Tibial artery (tissue), 4 donors: ENCODE results near the gene EVPLL.
"Not testable (repeated sequence)": the region's sequence is repeated elsewhere in the genome, so short reads cannot be mapped to it uniquely, and the experiment has no call there.

Experiments
- DNase-seq, 2 donors: peaks; one replicate each; pipeline ENCODE4 v3.0.0-alpha.2; 2019
- H3K27ac ChIP-seq, 2 donors: fragments of 200-600 bp; sonication (generic) in 1 of 2; 1 replicate in 1 of 2; 2 replicates in 1 of 2; pipeline ENCODE4 v1.5.1; 2018 to 2019; ENCODE audit warnings: mild to moderate bottlenecking in 1 of 2
- H3K27me3 ChIP-seq, 2 donors: fragments of 200-600 bp; sonication (generic) in 1 of 2; one replicate each; pipeline versions ENCODE4 v1.5.1 to v1.6.0; 2016 to 2019
- H3K36me3 ChIP-seq, 3 donors: fragments of 200-600 bp; sonication (generic) in 2 of 3; one replicate each; pipeline ENCODE4 v1.5.1; 2016 to 2019; ENCODE audit warnings: mild to moderate bottlenecking in 2 of 3
- H3K4me1 ChIP-seq, 4 donors: fragments of 200-600 bp; sonication (generic) in 2 of 4; 1 replicate in 3 of 4; 2 replicates in 1 of 4; pipeline ENCODE4 v1.5.1; 2016 to 2019
- H3K4me3 ChIP-seq, 2 donors: fragments of 200-600 bp; sonication (generic) in 1 of 2; 1 replicate in 1 of 2; 2 replicates in 1 of 2; pipeline ENCODE4 v1.5.1; 2018 to 2019; ENCODE audit warnings: mild to moderate bottlenecking in 2 of 2
- H3K9me3 ChIP-seq, 3 donors: fragments of 200-600 bp; sonication (generic) in 1 of 3; one replicate each; pipeline ENCODE4 v1.5.1; 2016 to 2019
- intact Hi-C: fragments of 100-400 bp; cut with DNase I; formaldehyde crosslinking; loops from one replicate; pipeline ENCODE4 v1.15.0; 2023; ENCODE audit warnings: low total_unique reads

The EVPLL gene

GRCh38 chr17:18401872-18402590 is 24.5 kb downstream of the EVPLL start:
- H3K27me3 ChIP-seq, intact Hi-C loops, DNase-seq: not testable (repeated sequence)

GRCh38 chr17:18403166-18403565 is 25.6 kb downstream of the EVPLL start:
- H3K36me3 ChIP-seq, H3K27ac ChIP-seq, intact Hi-C loops, H3K9me3 ChIP-seq, H3K4me3 ChIP-seq, H3K27me3 ChIP-seq, H3K4me1 ChIP-seq, DNase-seq: not testable (repeated sequence)

More at GRCh38 chr17:18401872-18402590, 24.5 kb downstream of the EVPLL start:
- not testable (repeated sequence) for H3K4me1 ChIP-seq, H3K9me3 ChIP-seq, H3K4me3 ChIP-seq, H3K36me3 ChIP-seq, H3K27ac ChIP-seq

GRCh38 chr17:18403604-18404003 is 26.0 kb downstream of the EVPLL start:
- not testable (repeated sequence) for H3K36me3 ChIP-seq, DNase-seq, H3K4me3 ChIP-seq

GRCh38 chr17:18408906-18409305 is 31.3 kb downstream of the EVPLL start:
- DNase-seq, H3K4me3 ChIP-seq, H3K4me1 ChIP-seq, H3K36me3 ChIP-seq, H3K27me3 ChIP-seq, intact Hi-C loops, H3K27ac ChIP-seq, H3K9me3 ChIP-seq: not testable (repeated sequence)

More at GRCh38 chr17:18403604-18404003, 26.0 kb downstream of the EVPLL start:
- intact Hi-C loops, H3K9me3 ChIP-seq, H3K27me3 ChIP-seq, H3K4me1 ChIP-seq, H3K27ac ChIP-seq: not testable (repeated sequence)

- H3K27ac ChIP-seq, intact Hi-C loops, H3K4me1 ChIP-seq, H3K4me3 ChIP-seq, H3K27me3 ChIP-seq, DNase-seq, H3K9me3 ChIP-seq, H3K36me3 ChIP-seq: not testable (repeated sequence)
Observed at GRCh38 chr17:18409321-18409720, 31.7 kb downstream of the EVPLL start.

- H3K4me1 ChIP-seq, H3K9me3 ChIP-seq, H3K27ac ChIP-seq, H3K36me3 ChIP-seq, H3K27me3 ChIP-seq, intact Hi-C loops, DNase-seq: not testable (repeated sequence)
- peak overlapping the region; percentile 46 to 52 for H3K4me3 ChIP-seq
Observed at GRCh38 chr17:18410736-18411135, 33.2 kb downstream of the EVPLL start.

- H3K4me3 ChIP-seq: peak overlapping the region; percentile 46 to 52
- intact Hi-C loops, H3K9me3 ChIP-seq, H3K36me3 ChIP-seq, H3K27me3 ChIP-seq, H3K4me1 ChIP-seq, DNase-seq: not testable (repeated sequence)
- H3K27ac ChIP-seq: peak overlapping the region; percentile 48 to 50
Observed at GRCh38 chr17:18411377-18411864, 33.8 kb downstream of the EVPLL start.

GRCh38 chr17:18412001-18412538 is 34.5 kb downstream of the EVPLL start:
- H3K9me3 ChIP-seq, H3K27me3 ChIP-seq, H3K36me3 ChIP-seq, DNase-seq, intact Hi-C loops, H3K27ac ChIP-seq, H3K4me1 ChIP-seq: not testable (repeated sequence)
- peak overlapping the region; percentile 46 to 52 for H3K4me3 ChIP-seq

- H3K27ac ChIP-seq, H3K27me3 ChIP-seq, intact Hi-C loops, H3K4me1 ChIP-seq, H3K9me3 ChIP-seq, H3K36me3 ChIP-seq, H3K4me3 ChIP-seq, DNase-seq: not testable (repeated sequence)
Observed at GRCh38 chr17:18421521-18421920, 43.9 kb downstream of the EVPLL start.

GRCh38 chr17:18422464-18422863 is 44.9 kb downstream of the EVPLL start:
- H3K4me1 ChIP-seq, H3K27ac ChIP-seq, intact Hi-C loops, H3K36me3 ChIP-seq, H3K4me3 ChIP-seq, H3K9me3 ChIP-seq, H3K27me3 ChIP-seq, DNase-seq: not testable (repeated sequence)

- DNase-seq, H3K27ac ChIP-seq, H3K9me3 ChIP-seq, H3K4me3 ChIP-seq, H3K36me3 ChIP-seq, intact Hi-C loops, H3K4me1 ChIP-seq, H3K27me3 ChIP-seq: not testable (repeated sequence)
Observed at GRCh38 chr17:18423015-18423414, 45.4 kb downstream of the EVPLL start.

GRCh38 chr17:18425593-18425992 is 48.0 kb downstream of the EVPLL start:
- H3K27ac ChIP-seq, H3K9me3 ChIP-seq, DNase-seq, intact Hi-C loops, H3K27me3 ChIP-seq, H3K4me3 ChIP-seq, H3K4me1 ChIP-seq, H3K36me3 ChIP-seq: not testable (repeated sequence)

GRCh38 chr17:18426639-18427038 is 49.1 kb downstream of the EVPLL start:
- DNase-seq, H3K36me3 ChIP-seq, H3K4me3 ChIP-seq, H3K27me3 ChIP-seq, H3K4me1 ChIP-seq, H3K27ac ChIP-seq, intact Hi-C loops, H3K9me3 ChIP-seq: not testable (repeated sequence)

- H3K27ac ChIP-seq, H3K4me3 ChIP-seq, H3K36me3 ChIP-seq, H3K9me3 ChIP-seq, H3K27me3 ChIP-seq, intact Hi-C loops, H3K4me1 ChIP-seq, DNase-seq: not testable (repeated sequence)
Observed at GRCh38 chr17:18432206-18432605, 54.6 kb downstream of the EVPLL start.
